HG02798 (cell line): ENCODE data around the gene ZNF555.
"Not testable (repeated sequence)": the region's sequence is repeated elsewhere in the genome, so short reads cannot be mapped to it uniquely, and the experiment has no call there.

Experiments used
- ATAC-seq: cut with Tn5 transposase; IDR thresholded peaks from one replicate; pipeline ENCODE4 v1.9.1; 2021; ENCODE audit warnings: mild to moderate bottlenecking; ENCODE audit not compliant: unreplicated experiment, poor library complexity

ZNF555 gene

GRCh38 chr19:2840794-2841791 lies at the start of gene ZNF555:
TSS of gene ZNF555 (plus strand) at chr19:2841475. CDS start at chr19:2841573, 98 bp downstream.
- ATAC-seq = peak; percentile 96

- ATAC-seq = no peak
Observed at GRCh38 chr19:2791876-2792275, 49.4 kb upstream of the ZNF555 start.

- not testable (repeated sequence) for ATAC-seq
Observed at GRCh38 chr19:2792666-2793065, 48.6 kb upstream of the ZNF555 start.

- no peak for ATAC-seq
Observed at GRCh38 chr19:2793126-2793525, 48.1 kb upstream of the ZNF555 start.

GRCh38 chr19:2793577-2793976 lies 47.7 kb upstream of the ZNF555 start:
- ATAC-seq = no peak

- no peak for ATAC-seq
Observed at GRCh38 chr19:2795827-2796658, 45.2 kb upstream of the ZNF555 start.

GRCh38 chr19:2796659-2797266 lies 44.5 kb upstream of the ZNF555 start:
- ATAC-seq = no peak

GRCh38 chr19:2797280-2797679 lies 44.0 kb upstream of the ZNF555 start:
- no peak for ATAC-seq

GRCh38 chr19:2798158-2798685 lies 43.1 kb upstream of the ZNF555 start:
- ATAC-seq = no peak

GRCh38 chr19:2798733-2799132 lies 42.5 kb upstream of the ZNF555 start:
- no peak for ATAC-seq

- ATAC-seq = no peak
Observed at GRCh38 chr19:2799273-2800020, 41.8 kb upstream of the ZNF555 start.

- ATAC-seq = no peak
Observed at GRCh38 chr19:2800506-2800905, 40.8 kb upstream of the ZNF555 start.

- ATAC-seq = no peak
Observed at GRCh38 chr19:2802826-2803225, 38.4 kb upstream of the ZNF555 start.

- no peak for ATAC-seq
Observed at GRCh38 chr19:2803486-2804155, 37.7 kb upstream of the ZNF555 start.

GRCh38 chr19:2804156-2805004 lies 36.9 kb upstream of the ZNF555 start:
- no peak for ATAC-seq

GRCh38 chr19:2805261-2805900 lies 35.9 kb upstream of the ZNF555 start:
- ATAC-seq = no peak

- no peak for ATAC-seq
Observed at GRCh38 chr19:2805991-2806649, 35.2 kb upstream of the ZNF555 start.
